Osteocyte (in vitro differentiated cells): Measurements from ENCODE around the gene MLLT3. TPM values are rescaled to one million over a fixed set of nuclear protein-coding genes. Genes with fewer than 3 reads are reported as not detected.

Experiments used
- DNase-seq: peaks from one replicate; pipeline ENCODE4 v3.0.0; 2021; ENCODE audit warnings: mixed read lengths; ENCODE audit not compliant: unreplicated experiment; ENCODE audit errors: extremely low spot score
- H3K27ac Mint-ChIP-seq: one replicate; pipeline ENCODE4 v1.8.0; 2021; ENCODE audit warnings: mild to moderate bottlenecking, mixed read lengths; ENCODE audit not compliant: unreplicated experiment
- H3K27me3 Mint-ChIP-seq: one replicate; pipeline ENCODE4 v1.8.0; 2021; ENCODE audit warnings: mixed read lengths; ENCODE audit not compliant: unreplicated experiment
- H3K36me3 Mint-ChIP-seq: one replicate; pipeline ENCODE4 v1.8.0; 2021; ENCODE audit warnings: mixed read lengths; ENCODE audit not compliant: unreplicated experiment
- H3K4me1 Mint-ChIP-seq: one replicate; pipeline ENCODE4 v1.8.0; 2021; ENCODE audit warnings: mixed read lengths; ENCODE audit not compliant: unreplicated experiment
- H3K4me3 Mint-ChIP-seq: one replicate; pipeline ENCODE4 v1.8.0; 2021; ENCODE audit warnings: mild to moderate bottlenecking, moderate library complexity, mixed read lengths; ENCODE audit not compliant: unreplicated experiment
- H3K9me3 Mint-ChIP-seq: one replicate; pipeline ENCODE4 v1.8.0; 2021; ENCODE audit warnings: mixed read lengths; ENCODE audit not compliant: unreplicated experiment
- total RNA-seq: library from RNA; stranded (reverse); gene quantifications from 2 replicates; pipeline ENCODE4 v1.2.1, GENCODE V29; 2021
- TF ChIP-seq, protein P1 (sequence below): fragments of 200-600 bp; sonication (generic); IDR thresholded peaks from 2 replicates; pipeline ENCODE4 v1.5.0; 2021; ENCODE audit warnings: antibody characterized with exemption, mild to moderate bottlenecking, moderate library complexity

MLLT3 gene
- total RNA-seq, 1 donor from 2014 or later = 19.5 TPM

DNA sequence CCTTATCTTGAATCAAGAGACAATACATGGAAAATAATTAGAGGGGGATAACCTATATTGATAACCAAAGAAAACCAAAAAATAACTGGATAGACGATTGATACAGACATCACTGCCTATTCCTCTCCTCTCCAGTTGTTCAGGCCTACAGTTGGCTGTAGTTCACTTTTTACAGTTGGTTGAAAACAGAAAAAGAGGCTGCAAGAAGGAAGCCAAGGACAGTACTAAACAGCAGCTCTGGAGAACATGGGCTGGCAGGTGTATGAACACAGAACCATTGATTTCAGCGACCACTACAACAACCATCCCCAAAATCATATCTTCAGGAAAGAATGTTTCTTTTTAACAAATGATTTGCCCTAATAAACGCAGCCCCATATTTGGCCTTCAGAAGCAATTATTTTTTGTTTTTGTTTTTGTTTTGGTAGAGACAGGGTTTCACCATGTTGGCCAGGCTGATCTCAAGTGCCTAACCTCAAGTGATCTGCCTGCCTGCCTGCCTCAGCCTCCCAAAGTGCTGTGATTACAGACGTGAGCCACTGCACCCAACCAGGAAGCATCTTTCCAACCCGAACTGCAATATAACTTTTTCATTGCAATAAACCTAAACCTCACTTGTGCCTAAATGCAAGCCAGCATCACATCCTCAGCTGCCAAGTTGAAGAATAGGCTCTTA, 64.3 kb downstream of the MLLT3 start:
- TF ChIP-seq, protein P1, sequence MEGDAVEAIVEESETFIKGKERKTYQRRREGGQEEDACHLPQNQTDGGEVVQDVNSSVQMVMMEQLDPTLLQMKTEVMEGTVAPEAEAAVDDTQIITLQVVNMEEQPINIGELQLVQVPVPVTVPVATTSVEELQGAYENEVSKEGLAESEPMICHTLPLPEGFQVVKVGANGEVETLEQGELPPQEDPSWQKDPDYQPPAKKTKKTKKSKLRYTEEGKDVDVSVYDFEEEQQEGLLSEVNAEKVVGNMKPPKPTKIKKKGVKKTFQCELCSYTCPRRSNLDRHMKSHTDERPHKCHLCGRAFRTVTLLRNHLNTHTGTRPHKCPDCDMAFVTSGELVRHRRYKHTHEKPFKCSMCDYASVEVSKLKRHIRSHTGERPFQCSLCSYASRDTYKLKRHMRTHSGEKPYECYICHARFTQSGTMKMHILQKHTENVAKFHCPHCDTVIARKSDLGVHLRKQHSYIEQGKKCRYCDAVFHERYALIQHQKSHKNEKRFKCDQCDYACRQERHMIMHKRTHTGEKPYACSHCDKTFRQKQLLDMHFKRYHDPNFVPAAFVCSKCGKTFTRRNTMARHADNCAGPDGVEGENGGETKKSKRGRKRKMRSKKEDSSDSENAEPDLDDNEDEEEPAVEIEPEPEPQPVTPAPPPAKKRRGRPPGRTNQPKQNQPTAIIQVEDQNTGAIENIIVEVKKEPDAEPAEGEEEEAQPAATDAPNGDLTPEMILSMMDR = no peak
- H3K4me3 Mint-ChIP-seq = no peak overlapping the region
- peaks cover 43% of the 10 kb centered on the region for H3K4me1 Mint-ChIP-seq
- H3K36me3 Mint-ChIP-seq = no peaks in the 10 kb centered on the region
- no peaks in the 10 kb centered on the region for H3K27me3 Mint-ChIP-seq
- peak overlapping the region; percentile 74 for H3K27ac Mint-ChIP-seq
- DNase-seq = no peak
- H3K9me3 Mint-ChIP-seq = no peaks in the 10 kb centered on the region

DNA sequence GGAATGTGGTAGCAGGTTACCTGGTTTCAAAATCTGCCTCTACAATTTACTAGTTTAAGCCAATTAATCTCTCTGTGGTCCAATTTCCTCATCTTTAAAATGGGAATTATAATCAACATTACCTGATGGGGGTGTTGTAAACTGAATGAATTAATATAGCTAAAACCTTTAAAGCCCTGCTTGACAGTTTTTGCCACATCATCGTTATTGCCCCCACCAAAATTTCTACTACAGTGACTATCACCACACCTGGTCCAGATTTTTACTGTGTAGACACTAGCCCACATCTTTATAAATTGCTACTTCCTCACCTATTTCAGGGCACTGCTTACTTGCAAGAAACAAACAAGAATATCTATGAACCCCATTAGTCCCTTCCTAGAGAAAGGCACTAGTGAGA, 65.0 kb downstream of the MLLT3 start:
- no peaks in the 10 kb centered on the region for H3K36me3 Mint-ChIP-seq
- peaks cover 51% of the 10 kb centered on the region for H3K4me1 Mint-ChIP-seq
- H3K27ac Mint-ChIP-seq = peak overlapping the region; percentile 74
- no peak overlapping the region for H3K4me3 Mint-ChIP-seq
- TF ChIP-seq, protein P1 = no peak
- no peak for DNase-seq
- H3K27me3 Mint-ChIP-seq = no peaks in the 10 kb centered on the region
- H3K9me3 Mint-ChIP-seq = no peaks in the 10 kb centered on the region

DNA sequence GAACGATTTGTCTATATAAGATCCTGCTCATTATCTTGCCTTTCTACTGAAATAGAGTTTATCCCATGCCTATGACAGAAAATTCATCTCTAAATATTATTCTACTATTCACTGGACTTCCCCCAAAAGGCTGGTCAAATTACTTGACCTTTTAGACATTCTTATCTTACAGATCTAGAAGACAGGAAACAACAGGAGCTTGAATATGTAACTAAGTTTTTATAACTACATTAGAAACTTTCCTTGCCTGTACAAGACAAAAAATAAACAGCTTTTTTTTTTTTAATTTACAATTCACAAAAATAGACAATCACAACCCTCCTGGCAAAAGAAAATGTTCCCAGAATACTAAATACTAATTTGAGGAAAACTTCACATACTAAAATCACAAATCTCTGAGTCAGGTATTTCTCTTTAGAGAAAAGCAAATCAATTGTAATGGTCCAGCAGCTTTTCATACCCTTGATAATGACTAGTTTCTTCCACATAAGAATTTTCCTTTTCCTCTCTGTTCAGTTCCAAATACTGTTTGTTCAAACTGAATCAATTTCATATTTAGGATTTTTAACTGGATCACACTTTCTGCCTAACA, 68.6 kb downstream of the MLLT3 start:
- Mint-ChIP-seq H3K4me1 (peaks cover 42% of the 10 kb centered on the region), H3K4me3 (no peak overlapping the region), H3K27me3 (no peaks in the 10 kb centered on the region), H3K27ac (no peak overlapping the region), H3K36me3 (peaks cover 2% of the 10 kb centered on the region), H3K9me3 (no peaks in the 10 kb centered on the region)
- TF ChIP-seq, protein P1 = no peak
- DNase-seq = no peak

DNA sequence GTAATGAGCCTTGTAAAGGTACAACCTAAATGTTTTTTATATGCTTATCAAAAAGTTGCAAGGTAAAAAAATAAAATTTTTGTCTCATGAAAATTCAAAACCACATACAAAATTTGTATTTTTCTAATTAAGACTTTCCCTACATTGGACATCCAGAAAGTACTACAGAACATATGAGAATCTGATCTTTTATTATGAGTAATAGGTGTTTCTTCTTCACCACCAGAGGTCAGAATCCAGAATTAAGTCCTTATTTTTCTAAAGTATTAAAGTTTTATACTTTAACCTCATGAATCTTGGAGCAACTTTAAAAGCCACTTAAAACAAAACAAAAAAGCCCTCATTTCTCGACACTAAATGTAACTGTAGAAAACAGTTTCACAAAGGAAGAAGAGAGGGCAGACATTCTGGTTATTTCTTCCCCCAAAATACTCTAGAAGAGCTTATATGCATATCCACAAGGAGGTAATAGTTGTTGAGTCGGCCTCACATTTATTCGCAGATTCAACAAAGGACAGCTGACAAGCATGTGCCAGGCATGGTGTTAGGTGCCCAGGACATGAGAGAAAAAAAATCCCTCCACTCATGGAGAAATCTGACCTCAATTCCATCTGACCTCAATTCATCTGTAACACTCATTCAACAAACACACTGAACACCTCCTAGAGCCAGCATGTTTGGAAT, 69.3 kb downstream of the MLLT3 start:
- Mint-ChIP-seq H3K9me3 (no peaks in the 10 kb centered on the region), H3K27me3 (no peaks in the 10 kb centered on the region), H3K4me3 (no peak overlapping the region), H3K36me3 (peaks cover 2% of the 10 kb centered on the region), H3K27ac (no peak overlapping the region), H3K4me1 (peaks cover 36% of the 10 kb centered on the region)
- no peak for DNase-seq
- TF ChIP-seq, protein P1 = peak; percentile 46

DNA sequence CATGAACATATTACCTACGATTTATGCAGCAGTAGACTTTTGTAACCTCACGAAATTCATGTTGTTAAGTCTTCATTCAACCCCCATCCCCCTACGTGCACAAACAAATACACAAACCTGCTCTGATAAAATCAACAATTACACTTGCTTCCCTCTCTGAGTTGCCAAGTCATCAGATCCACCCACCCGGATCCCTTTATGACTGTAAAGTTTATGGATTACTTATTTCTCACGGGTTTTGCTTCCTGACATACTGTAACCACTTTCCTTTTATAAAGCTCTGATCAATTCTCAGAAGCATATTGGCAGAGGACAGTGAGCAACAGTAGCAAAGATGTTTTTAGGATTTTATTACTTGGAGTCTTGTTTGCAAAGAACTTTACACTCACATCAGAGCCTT, 70.5 kb downstream of the MLLT3 start:
- Mint-ChIP-seq H3K4me3 (no peak overlapping the region), H3K27me3 (no peaks in the 10 kb centered on the region), H3K27ac (no peak overlapping the region), H3K9me3 (no peaks in the 10 kb centered on the region), H3K4me1 (peaks cover 29% of the 10 kb centered on the region), H3K36me3 (peaks cover 2% of the 10 kb centered on the region)
- TF ChIP-seq, protein P1 = no peak
- DNase-seq = no peak
